NCI-H187 (cell line): ENCODE results near the gene RANBP17.
"Not testable (repeated sequence)": the region's sequence is repeated elsewhere in the genome, so short reads cannot be mapped to it uniquely, and the experiment has no call there.

Experiments
- DNase-seq, 2 experiments: peaks; one replicate each; lab custom pipeline; 2025; lab: John Stamatoyannopoulos, UW

The RANBP17 gene

GRCh38 chr5:171155621-171156020 is 293.8 kb downstream of the RANBP17 start:
- no peak for DNase-seq

DNA sequence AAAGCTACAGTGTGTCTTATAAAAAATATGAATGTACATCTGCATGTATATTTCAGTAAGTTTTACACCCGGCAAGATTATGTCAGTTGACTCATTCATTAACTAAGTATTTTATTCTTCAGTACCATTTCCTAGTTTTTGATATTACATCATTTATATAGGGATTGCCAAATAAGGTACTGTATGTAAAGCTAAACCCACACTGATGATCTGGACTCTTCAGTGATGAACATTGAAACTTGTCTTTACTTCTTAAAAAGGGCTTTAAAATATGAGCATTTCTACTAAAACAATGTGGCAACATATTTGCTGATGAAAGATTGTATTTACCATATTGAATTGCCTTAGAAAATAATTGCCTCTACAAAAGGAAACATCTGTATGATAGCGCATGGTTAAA is 295.5 kb downstream of the RANBP17 start:
- no peak for DNase-seq

DNA sequence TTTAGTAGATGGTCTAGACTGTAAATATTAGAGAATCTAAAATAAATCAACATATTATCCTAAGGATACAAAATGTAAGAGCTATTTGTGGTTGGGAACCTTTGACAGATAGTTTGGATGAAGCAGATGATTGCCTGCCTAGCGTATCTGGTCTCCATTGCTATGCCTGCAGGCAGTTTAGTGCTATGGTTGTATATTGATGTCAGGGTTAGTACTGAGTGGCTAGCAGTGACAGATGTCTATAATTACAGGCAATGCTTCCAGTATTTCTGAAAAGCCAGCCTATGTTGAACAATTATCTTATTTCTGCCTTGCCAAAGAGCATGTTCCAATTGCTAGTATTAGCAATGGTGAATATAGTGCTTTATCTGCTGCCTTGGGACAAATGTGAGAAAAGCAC is 296.0 kb downstream of the RANBP17 start:
- DNase-seq, result no peak

- no peak for DNase-seq
Observed at GRCh38 chr5:171158581-171158980, 296.8 kb downstream of the RANBP17 start.

DNA sequence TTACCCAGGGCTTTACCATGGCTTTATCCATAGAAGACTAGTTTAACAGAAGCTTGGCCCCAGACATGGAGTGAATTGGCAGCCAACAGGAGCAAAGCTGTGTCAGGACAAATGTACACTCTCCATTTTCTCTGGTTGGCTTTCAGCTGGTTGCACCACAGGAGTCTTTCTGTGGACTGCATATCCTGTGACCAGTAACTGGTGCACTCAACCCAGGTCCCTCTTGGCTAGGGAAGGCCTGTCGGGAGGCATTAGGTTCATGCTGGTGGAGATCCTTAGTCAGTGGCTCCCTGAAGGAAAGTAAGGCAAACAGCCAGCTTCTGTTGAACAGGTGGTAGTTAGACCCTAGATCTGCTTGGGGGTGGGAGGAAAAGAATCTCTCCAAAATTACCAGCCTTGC is 300.3 kb downstream of the RANBP17 start:
- no peak for DNase-seq

GRCh38 chr5:171162596-171162995 is 300.8 kb downstream of the RANBP17 start:
- no peak for DNase-seq

DNA sequence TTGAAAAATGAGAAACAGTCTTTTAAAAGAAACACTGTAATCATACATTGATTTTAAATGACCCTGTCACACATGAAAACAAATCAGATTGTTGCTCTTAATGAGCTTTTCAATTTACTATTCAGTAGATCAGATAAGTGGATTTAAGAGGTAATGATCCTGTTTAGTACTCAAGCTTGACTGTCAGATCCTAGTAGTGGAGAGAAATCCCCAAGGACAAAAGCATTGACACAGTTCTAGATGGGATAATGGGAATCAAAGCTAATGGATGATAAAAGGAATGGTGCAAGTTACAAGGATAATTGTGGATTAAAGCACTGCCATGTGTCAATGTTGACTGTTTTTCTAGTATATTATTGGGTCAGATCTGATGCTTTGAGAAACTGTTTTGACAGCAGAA is 304.9 kb downstream of the RANBP17 start:
- no peak for DNase-seq

DNA sequence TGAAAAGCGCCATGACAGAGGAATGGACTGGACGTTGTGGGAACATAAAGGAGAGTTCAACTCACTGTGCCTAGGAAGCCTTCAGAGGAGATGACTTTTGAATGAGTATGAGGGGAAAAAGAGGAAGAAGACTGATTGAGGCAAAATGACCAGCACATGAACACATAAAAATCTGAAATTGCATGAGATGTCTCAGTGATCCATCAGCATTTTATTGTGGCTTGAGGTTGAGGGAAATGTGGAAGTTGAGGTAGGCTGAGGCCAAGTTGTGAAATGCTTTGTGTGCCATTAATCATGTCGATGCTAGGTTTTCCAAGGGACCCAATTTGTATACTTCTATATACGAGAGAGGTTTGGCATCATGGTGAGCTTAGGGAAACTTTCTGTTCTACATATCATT is 306.4 kb downstream of the RANBP17 start:
- DNase-seq, result no peak

DNA sequence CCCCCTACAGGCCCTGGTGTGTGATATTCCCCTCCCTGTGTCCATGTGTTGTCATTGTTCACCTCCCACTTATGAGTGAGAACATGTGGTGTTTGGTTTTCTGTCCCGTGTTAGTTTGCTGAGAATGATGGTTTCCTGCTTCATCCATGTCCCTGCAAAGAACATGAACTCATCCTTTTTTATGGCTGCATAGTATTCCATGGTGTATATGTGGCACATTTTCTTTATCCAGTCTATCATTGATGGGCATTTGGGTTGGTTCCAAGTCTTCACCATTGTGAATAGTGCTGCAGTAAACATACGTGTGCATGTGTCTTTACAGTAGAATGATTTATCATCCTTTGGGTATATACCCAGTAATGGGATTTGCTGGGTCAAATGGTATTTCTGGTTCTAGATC is 313.1 kb downstream of the RANBP17 start:
- DNase-seq, result not testable (repeated sequence)

DNA sequence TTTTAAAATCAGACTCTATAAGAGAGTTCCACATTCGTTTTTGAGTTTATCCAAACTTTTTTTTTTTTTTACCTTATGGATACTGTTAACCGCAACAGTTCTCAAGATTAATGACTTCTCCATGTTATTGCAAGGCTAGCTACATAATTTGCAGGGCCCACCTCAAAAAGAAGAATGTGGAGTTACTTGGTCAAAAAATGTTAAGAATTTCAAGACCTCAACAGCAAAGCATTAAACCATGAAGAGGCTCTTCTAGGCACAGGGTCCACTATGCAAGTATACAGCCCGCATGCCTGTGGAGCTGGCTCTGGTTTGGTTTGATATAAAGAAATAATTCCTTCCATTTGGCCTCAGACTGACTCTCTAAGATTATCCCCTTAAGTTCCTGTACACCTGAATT is 313.9 kb downstream of the RANBP17 start:
- no peak for DNase-seq

GRCh38 chr5:171178190-171178589 is 316.4 kb downstream of the RANBP17 start:
- DNase-seq, result not testable (repeated sequence)

DNA sequence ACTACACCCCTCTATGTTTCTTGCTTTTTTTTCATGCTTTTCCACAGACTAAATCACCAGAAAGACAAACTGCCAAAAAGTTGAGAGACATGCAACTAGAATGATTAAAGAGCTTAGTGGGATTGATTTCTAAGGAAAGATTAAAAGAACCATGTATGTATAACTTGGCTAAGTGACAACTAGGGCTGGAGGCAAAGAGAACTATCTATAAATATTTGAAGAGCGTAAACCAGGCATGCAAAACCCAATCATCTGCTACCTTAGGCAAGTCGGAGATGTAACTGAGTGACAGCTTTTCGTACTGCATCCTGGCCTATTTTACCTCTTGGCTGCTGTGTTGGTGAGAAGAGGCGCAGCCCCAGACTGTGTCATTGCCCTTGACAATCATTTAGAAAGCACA is 326.2 kb downstream of the RANBP17 start:
- no peak for DNase-seq

GRCh38 chr5:171189442-171189841 is 327.6 kb downstream of the RANBP17 start:
- DNase-seq, result no peak

DNA sequence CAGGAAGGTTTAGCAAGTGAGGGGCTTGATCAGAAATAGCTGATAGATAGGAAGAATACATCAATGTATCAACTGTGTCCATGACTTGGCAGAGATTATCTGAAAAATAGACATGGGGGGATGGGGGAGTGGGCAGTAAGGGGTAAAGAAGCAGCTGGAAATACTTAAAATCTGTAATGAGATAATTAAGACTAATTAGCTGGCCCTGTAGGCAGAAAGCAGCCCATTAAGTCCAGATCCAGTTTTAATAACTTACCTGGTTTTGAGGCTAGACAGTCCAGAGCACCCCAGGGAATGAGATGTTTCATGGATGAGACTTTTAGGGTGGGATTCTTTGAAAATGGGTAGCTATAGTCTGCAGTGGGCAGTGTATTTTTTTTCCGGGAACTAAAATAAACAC is 330.3 kb downstream of the RANBP17 start:
- DNase-seq, result no peak

DNA sequence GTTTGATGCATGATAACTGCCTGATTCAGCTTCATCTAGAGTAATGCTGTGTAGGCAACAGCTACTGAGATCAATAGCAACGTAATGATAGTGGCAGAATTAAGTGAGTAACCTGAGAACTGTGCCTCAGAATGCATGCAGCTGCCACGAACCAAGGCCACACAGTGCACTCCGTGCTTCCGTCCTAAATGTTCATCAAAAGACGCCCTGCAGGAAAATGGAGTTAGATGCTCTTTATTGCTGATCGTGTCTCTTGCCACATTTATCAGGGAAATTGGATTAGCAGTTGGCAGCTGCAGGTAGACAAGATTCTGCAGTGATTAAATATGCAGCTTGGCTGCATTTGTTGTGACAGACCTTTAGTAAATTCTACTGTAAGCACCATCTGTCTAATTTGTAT is 339.5 kb downstream of the RANBP17 start:
- no peak for DNase-seq

- no peak for DNase-seq
Observed at GRCh38 chr5:171205375-171205774, 343.6 kb downstream of the RANBP17 start.

DNA sequence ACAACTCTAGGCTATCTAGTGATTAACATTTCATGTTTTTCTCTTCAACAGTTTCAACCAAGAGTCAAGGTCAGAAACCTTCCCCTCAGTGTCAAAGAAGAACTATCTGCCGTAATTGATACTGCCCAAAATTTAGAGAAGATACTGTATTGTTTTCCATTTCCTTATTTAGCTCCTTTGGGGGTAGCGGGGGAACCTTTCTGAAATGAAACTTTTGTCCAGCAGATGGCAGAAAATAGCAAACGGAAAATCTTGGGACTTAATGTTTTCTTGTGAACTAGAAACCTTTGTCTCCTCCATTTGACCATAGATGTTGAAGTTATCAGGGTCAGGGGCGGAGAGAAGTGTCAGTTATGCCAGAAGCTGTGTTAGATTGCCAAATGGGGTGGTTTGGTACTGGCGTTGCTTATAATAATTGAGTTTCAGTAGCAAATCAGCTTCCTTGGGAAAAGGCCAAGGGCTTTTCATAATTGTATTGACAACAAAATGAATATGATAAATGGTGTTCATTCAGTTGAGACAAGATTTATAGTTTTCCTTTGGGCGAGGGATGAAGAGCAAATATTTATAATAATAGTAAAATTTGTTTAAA is 345.5 kb downstream of the RANBP17 start:
- peak in 1 of 2 experiments; percentile 29 for DNase-seq

DNA sequence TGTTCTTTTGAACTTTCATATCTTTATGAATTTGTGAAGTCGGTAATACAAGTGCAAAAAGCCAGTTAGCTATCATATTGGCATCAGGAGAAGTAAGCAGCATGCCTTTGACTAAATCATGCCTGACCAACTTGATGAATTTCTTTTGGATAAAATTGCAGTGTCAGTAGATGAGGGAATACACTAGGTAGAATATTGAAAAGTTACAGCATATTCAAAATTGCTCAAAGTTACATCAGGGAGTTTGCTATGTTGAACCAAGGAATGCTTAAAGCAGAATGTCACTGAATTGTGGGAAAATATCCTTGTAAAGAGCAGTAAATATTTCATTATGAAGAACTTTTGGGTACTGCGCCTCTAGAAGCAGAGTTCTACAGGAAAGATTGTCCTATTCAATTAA is 360.1 kb downstream of the RANBP17 start:
- DNase-seq, result no peak

- DNase-seq, result no peak
Observed at GRCh38 chr5:171223927-171224326, 362.1 kb downstream of the RANBP17 start.

DNA sequence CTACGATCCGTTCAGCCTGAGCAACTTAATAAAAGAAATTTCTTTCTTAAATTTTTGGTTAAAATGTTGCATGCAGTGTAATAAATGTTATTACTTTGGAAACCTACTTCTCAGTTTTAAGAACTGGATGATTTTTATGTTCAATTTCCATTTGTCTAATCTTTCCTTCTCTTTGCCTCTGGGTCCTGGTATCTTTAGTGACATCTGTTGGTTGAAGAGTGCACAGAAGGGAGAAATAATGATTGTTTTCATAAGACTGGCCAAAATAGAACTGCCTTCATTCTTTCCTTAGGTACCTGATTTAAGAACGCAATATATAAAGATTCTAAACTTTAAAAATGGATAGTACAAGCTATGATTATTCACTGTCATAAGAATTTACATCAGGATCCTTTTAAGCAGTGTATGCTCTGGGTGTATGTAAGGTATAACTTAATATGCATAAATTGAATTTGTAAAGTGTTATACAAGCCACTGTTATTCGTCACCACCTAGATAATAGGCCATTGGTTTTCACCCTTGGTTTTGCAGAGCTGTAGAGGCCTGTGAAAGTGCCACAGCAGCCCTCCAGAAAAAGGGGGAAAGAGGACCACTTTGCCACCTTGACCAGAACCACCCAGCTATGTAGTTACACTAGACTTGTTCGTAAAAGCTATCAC is 364.4 kb downstream of the RANBP17 start:
- no peak for DNase-seq

GRCh38 chr5:171226864-171227263 is 365.0 kb downstream of the RANBP17 start:
- DNase-seq, result no peak

DNA sequence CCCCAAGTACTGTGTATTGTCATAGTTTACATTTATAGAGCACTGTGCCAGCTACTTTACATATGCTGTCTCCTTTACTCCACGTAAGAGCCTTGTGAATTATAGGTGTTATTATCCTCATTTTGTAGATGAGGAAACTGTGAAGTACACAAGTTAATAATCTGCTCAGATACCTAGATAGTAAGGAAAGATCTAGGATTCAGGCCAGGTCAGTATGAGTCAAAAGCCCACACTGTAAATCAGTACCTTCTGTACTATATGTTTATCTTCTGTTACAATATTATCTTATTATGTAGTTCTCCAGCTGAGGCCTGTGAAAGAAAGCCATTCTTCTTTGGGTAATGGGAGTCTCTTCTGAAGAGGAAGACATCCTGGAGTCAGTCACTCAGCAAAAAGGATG is 374.8 kb downstream of the RANBP17 start:
- DNase-seq, result no peak

- no peak for DNase-seq
Observed at GRCh38 chr5:171242521-171242920, 380.7 kb downstream of the RANBP17 start.

- no peak for DNase-seq
Observed at GRCh38 chr5:171246231-171246630, 384.4 kb downstream of the RANBP17 start.
